A549 (cell line): ENCODE data around the gene RNF152. TPM values are rescaled to one million over a fixed set of nuclear protein-coding genes. Genes with fewer than 3 reads are reported as not detected.

ENCODE experiments used
- ATAC-seq, 2 experiments: fragments of 200-7000 bp in 1 of 2; fragments of >200 bp in 1 of 2; cut with Nextera tagmentation in 1 of 2; cut with Tn5 transposase in 1 of 2; 3 replicates each; pipeline versions ENCODE4 v1.8.0 to v1.9.1; 2018 to 2020; ENCODE audit warnings: mild to moderate bottlenecking in 1 of 2, moderate library complexity in 1 of 2
- CTCF ChIA-PET: fragments of 300-600 bp; sonication (Branson Sonifier 250); formaldehyde crosslinking; extraction: SDS; loops from one replicate; lab custom pipeline; 2021; ENCODE audit warnings: antibody characterized with exemption, inconsistent platforms; lab: Yijun Ruan, JAX
- POLR2A ChIA-PET: fragments of 350-600 bp; formaldehyde crosslinking; extraction: SDS; loops from one replicate; lab custom pipeline; 2021; ENCODE audit warnings: antibody characterized with exemption, inconsistent platforms; lab: Yijun Ruan, JAX
- DNase-seq, 2 experiments: peaks; one replicate each; pipeline versions ENCODE4 v3.0.0 to v3.0.0-alpha.2; 2011 to 2016; ENCODE audit warnings: low read depth in 1 of 2, low spot score in 1 of 2
- FAIRE-seq: peaks from 2 replicates; lab custom pipeline; 2011; peaks lifted over from hg19 to GRCh38; lab: Jason Lieb, UNC
- H3K27ac ChIP-seq, 2 experiments: fragments of >200 bp; sonication (Bioruptor Twin); formaldehyde crosslinking; 3 replicates each; pipeline ENCODE4 v1.5.1; 2016 to 2017
- H3K4me1 ChIP-seq: fragments of >200 bp; sonication (Bioruptor Twin); formaldehyde crosslinking; 3 replicates; pipeline ENCODE4 v1.6.1; 2016
- H3K4me2 ChIP-seq: fragments of >200 bp; sonication (Bioruptor Twin); formaldehyde crosslinking; 3 replicates; pipeline ENCODE4 v1.6.1; 2016
- H3K4me3 ChIP-seq: fragments of >200 bp; sonication (Bioruptor Twin); formaldehyde crosslinking; 3 replicates; pipeline ENCODE4 v1.5.1; 2016
- H3K9me3 ChIP-seq: fragments of >200 bp; sonication (Bioruptor Twin); formaldehyde crosslinking; 3 replicates; pipeline ENCODE4 v1.6.1; 2016
- CBX2 ChIP-seq: fragments of 200-600 bp; sonication (generic); IDR thresholded peaks from 2 replicates; pipeline ENCODE4 v1.6.1; 2016; ENCODE audit warnings: low read depth, mild to moderate bottlenecking, borderline replicate concordance
- CHD4 ChIP-seq: fragments of 200-600 bp; sonication (generic); IDR thresholded peaks from 2 replicates; pipeline ENCODE4 v1.6.1; 2016; ENCODE audit warnings: antibody characterized with exemption, mild to moderate bottlenecking, borderline replicate concordance
- EP300 ChIP-seq, 2 experiments: fragments of >200 bp; sonication (Bioruptor Twin); formaldehyde crosslinking; IDR thresholded peaks; 2 replicates in 1 of 2; 3 replicates in 1 of 2; pipeline ENCODE4 v1.6.1; 2016 to 2017
- ESRRA ChIP-seq: fragments of 150-350 bp; IDR thresholded peaks from 2 replicates; pipeline ENCODE4 v1.6.1; 2014; ENCODE audit warnings: mild to moderate bottlenecking, low read length, borderline replicate concordance
- JUNB ChIP-seq: fragments of >200 bp; sonication (Bioruptor Twin); formaldehyde crosslinking; IDR thresholded peaks from 2 replicates; pipeline ENCODE4 v1.6.1; 2016
- KDM1A ChIP-seq: fragments of 200-600 bp; sonication (generic); IDR thresholded peaks from 2 replicates; pipeline ENCODE4 v1.6.1; 2016; ENCODE audit warnings: low read depth, mild to moderate bottlenecking
- KDM5A ChIP-seq: fragments of 200-600 bp; sonication (generic); IDR thresholded peaks from 2 replicates; pipeline ENCODE4 v1.6.1; 2016; ENCODE audit warnings: antibody characterized with exemption, mild to moderate bottlenecking
- MAFK ChIP-seq: fragments of 450-650 bp; IDR thresholded peaks from 2 replicates; pipeline ENCODE4 v1.6.1; 2014; ENCODE audit not compliant: partially characterized antibody
- NPAS2 ChIP-seq: fragments of 250-450 bp; sonication (Bioruptor Pico); IDR thresholded peaks from 2 replicates; pipeline ENCODE4 v1.8.0; 2022; ENCODE audit warnings: mild to moderate bottlenecking, moderate library complexity, borderline replicate concordance
- PHF8 ChIP-seq: fragments of 200-600 bp; sonication (generic); IDR thresholded peaks from 2 replicates; pipeline ENCODE4 v1.6.1; 2016; ENCODE audit warnings: low read depth, mild to moderate bottlenecking, antibody characterized with exemption, moderate library complexity, borderline replicate concordance
- RARB ChIP-seq: fragments of 250-450 bp; sonication (Bioruptor Pico); IDR thresholded peaks from 2 replicates; pipeline ENCODE4 v1.8.0; 2021; ENCODE audit warnings: mild to moderate bottlenecking, moderate library complexity
- ZNF302 ChIP-seq: fragments of 250-450 bp; sonication (Bioruptor Pico); IDR thresholded peaks from 2 replicates; pipeline ENCODE4 v1.9.0; 2021; ENCODE audit warnings: inconsistent platforms, mild to moderate bottlenecking, moderate library complexity
- WGBS: methylation state at CpG from one replicate; pipeline ENCODE4 v1.1.6; 2017; ENCODE audit errors: missing lambda C conversion rate; 5-methylcytosine and 5-hydroxymethylcytosine counted together
- polyA plus RNA-seq, 4 experiments: library from polyadenylated mRNA; depleted of rRNA in 3 of 4; stranded (reverse); fragments of >200 nt; fragmentation: RNase III in 1 of 4; extraction: RNeasy Plus Mini Kit Qiagen cat#74134 plus additional on column Dnase treatment in 1 of 4; gene quantifications; 2 replicates in 3 of 4; 3 replicates in 1 of 4; pipeline ENCODE4 v1.2.3, GENCODE V29; 2011 to 2017
- TF ChIP-seq, protein P1 (sequence below): fragments of 450-650 bp; IDR thresholded peaks from 2 replicates; pipeline ENCODE4 v1.6.1; 2014; ENCODE audit warnings: antibody characterized with exemption
- TF ChIP-seq, protein P2 (sequence below): fragments of >200 bp; sonication (Bioruptor Twin); formaldehyde crosslinking; IDR thresholded peaks from 3 replicates; pipeline ENCODE4 v1.5.1; 2016
- TF ChIP-seq, protein P3 (sequence below): IDR thresholded peaks from 2 replicates; pipeline ENCODE4 v1.6.1; 2012
- TF ChIP-seq, protein P4 (sequence below): fragments of >200 bp; sonication (Bioruptor Twin); formaldehyde crosslinking; IDR thresholded peaks from 2 replicates; pipeline ENCODE4 v1.6.1; 2016
- TF ChIP-seq, protein P5 (sequence below): IDR thresholded peaks from 2 replicates; pipeline ENCODE4 v1.6.1; 2012

The RNF152 gene
- polyA plus RNA-seq, 2 of the 4 experiments (the other 2 are of a cell fraction) = 0.12 TPM; not detected in 1

DNA sequence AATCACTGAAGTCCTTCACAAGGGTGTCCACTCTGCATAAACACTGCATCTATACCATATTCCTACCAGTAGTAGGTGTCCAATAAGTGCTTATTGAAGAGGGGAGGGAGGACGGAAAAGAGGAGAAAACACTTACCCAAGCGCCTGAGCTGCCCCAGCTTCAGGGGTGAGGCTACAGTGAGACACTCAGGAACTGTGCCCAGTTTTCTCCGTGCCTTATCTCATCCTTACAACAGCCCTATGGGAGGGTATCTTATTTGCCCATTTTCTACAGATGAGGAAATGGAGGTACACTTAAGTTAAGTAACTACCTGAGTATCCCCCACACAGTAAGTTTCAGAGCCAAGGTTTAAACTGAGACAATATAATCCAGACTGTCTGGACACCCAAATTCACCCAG is 41.5 kb downstream of the RNF152 start:
- Histone ChIP-seq H3K9me3 (no peaks in the 10 kb centered on the region), H3K27ac (no peak overlapping the region), H3K4me3 (no peak overlapping the region), H3K4me2 (no peak overlapping the region), H3K4me1 (no peaks in the 10 kb centered on the region)
- WGBS = 11% methylated on average over 3 of the region's 3 CpGs
- FAIRE-seq (no peak), ATAC-seq (no peak), DNase-seq (no peak)
- ChIA-PET CTCF (no interaction called here), POLR2A (no interaction called here)
- TF ChIP-seq ZNF302 (CRISPR knock-in tag) (no peak), CHD4 (no peak), RARB (no peak), NPAS2 (CRISPR knock-in tag) (no peak)
- TF ChIP-seq, protein P1, sequence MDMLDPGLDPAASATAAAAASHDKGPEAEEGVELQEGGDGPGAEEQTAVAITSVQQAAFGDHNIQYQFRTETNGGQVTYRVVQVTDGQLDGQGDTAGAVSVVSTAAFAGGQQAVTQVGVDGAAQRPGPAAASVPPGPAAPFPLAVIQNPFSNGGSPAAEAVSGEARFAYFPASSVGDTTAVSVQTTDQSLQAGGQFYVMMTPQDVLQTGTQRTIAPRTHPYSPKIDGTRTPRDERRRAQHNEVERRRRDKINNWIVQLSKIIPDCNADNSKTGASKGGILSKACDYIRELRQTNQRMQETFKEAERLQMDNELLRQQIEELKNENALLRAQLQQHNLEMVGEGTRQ = no peak
- TF ChIP-seq, all 56 proteins: peak for 0

DNA sequence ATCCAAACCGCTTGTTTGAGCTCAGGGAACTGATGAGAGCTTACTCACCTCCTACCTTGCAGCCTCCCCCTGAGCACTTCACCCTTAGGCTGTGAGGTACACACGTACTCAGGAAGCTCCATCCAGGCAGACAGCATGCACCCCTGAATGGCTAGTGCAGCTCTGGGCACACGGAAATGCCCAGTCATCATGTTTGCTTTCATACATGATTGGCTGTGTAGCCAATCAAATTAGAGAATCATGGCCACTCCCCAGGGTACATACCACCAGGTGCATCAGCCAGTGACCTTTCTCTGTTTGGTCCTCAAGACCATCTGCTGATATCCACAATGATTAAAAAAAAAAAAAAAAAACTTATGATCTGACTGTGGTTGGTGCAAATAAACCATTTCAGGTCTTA is 42.1 kb downstream of the RNF152 start:
- ChIA-PET POLR2A (no interaction called here), CTCF (no interaction called here)
- no peak for DNase-seq
- FAIRE-seq = no peak
- Histone ChIP-seq H3K4me1 (no peaks in the 10 kb centered on the region), H3K4me3 (no peak overlapping the region), H3K4me2 (no peak overlapping the region), H3K27ac (no peak overlapping the region), H3K9me3 (no peaks in the 10 kb centered on the region)
- ATAC-seq = no peak
- TF ChIP-seq, protein P2, sequence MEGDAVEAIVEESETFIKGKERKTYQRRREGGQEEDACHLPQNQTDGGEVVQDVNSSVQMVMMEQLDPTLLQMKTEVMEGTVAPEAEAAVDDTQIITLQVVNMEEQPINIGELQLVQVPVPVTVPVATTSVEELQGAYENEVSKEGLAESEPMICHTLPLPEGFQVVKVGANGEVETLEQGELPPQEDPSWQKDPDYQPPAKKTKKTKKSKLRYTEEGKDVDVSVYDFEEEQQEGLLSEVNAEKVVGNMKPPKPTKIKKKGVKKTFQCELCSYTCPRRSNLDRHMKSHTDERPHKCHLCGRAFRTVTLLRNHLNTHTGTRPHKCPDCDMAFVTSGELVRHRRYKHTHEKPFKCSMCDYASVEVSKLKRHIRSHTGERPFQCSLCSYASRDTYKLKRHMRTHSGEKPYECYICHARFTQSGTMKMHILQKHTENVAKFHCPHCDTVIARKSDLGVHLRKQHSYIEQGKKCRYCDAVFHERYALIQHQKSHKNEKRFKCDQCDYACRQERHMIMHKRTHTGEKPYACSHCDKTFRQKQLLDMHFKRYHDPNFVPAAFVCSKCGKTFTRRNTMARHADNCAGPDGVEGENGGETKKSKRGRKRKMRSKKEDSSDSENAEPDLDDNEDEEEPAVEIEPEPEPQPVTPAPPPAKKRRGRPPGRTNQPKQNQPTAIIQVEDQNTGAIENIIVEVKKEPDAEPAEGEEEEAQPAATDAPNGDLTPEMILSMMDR = no peak
- TF ChIP-seq MAFK = peak; percentile 38
- TF ChIP-seq PHF8 = no peak
- TF ChIP-seq, protein P3, sequence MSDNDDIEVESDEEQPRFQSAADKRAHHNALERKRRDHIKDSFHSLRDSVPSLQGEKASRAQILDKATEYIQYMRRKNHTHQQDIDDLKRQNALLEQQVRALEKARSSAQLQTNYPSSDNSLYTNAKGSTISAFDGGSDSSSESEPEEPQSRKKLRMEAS = no peak
- 9% methylated on average over 3 of the region's 3 CpGs for WGBS

DNA sequence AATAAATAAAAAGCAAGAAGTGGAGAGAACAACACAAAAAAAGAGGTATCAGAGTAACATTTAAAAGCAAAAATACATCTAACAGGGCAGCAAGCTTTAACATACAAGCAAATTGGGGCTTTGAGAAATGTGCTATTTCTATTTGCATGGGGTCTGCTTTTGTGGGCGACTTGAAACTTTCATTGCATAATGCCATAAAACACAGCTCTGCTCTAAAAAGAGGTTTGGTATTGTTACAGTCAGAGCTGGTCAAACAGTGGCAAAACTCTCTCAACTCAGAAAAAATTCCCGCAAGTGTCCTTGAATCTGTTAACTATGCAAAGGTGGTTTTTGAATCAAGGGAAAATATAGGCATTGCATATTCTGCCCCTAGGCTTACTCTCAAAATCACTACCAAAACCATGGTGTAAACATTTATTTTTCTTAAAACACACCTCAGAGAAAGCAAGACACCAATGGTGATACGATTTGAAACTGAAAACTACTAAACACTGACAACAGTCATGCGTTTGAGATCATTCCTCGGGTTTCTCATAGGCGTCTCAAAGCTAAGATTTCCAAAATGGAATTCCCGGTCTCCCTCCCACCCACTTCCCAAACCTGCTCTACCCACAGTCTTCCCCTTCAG is 45.5 kb downstream of the RNF152 start:
- no peak overlapping the region for H3K27ac ChIP-seq

DNA sequence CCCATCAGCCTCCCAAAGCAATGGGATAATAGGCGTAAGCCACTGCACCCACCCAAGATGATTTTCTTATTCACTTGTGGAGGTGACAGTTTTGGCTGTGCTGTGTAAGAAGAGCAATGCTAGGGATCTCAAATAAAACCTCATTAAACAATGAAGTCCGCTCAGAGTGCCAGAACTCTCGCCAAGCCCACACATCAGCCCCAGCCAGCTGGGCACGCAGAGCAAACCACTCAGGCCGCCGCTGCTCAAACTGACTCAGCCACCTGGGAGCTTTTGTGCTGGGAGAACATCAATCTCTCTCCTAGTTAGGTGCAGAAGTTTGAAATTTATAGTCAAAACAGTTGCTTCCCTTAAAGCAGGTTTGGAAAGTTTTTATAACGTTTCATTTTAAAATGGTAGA is 47.6 kb downstream of the RNF152 start:
- Histone ChIP-seq H3K4me3 (no peak overlapping the region), H3K4me1 (no peaks in the 10 kb centered on the region), H3K9me3 (no peaks in the 10 kb centered on the region), H3K27ac (no peak overlapping the region), H3K4me2 (no peak overlapping the region)
- DNase-seq (no peak), ATAC-seq (no peak), FAIRE-seq (no peak)
- ChIA-PET POLR2A (no interaction called here), CTCF (no interaction called here)
- no peak for TF ChIP-seq ESRRA
- TF ChIP-seq, protein P4, sequence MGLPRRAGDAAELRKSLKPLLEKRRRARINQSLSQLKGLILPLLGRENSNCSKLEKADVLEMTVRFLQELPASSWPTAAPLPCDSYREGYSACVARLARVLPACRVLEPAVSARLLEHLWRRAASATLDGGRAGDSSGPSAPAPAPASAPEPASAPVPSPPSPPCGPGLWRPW = no peak
- WGBS = 35% methylated on average over 5 of the region's 7 CpGs

More for the DNA sequence above, 45.5 kb downstream of the RNF152 start:
- Histone ChIP-seq H3K4me1 (no peaks in the 10 kb centered on the region), H3K4me3 (no peak overlapping the region)
- ATAC-seq = no peak
- TF ChIP-seq KDM1A (no peak), JUNB (no peak), KDM5A (no peak), EP300 (IDR thresholded peaks at IDR 0.05) (no peak), CBX2 (no peak)
- TF ChIP-seq, protein P5, sequence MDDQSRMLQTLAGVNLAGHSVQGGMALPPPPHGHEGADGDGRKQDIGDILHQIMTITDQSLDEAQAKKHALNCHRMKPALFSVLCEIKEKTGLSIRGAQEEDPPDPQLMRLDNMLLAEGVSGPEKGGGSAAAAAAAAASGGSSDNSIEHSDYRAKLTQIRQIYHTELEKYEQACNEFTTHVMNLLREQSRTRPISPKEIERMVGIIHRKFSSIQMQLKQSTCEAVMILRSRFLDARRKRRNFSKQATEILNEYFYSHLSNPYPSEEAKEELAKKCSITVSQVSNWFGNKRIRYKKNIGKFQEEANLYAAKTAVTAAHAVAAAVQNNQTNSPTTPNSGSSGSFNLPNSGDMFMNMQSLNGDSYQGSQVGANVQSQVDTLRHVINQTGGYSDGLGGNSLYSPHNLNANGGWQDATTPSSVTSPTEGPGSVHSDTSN = no peak
- TF ChIP-seq, all 56 proteins: peak for 0
- POLR2A ChIA-PET = no interaction called here
- CTCF ChIA-PET = interaction anchor here (1.2 kb wide), 2 partner anchors 9 to 266 kb away, joined by 3 read pairs; no protein-coding TSS in a partner anchor
- FAIRE-seq (no peak), DNase-seq (no peak)
- WGBS = 17% methylated on average over 7 of the region's 7 CpGs
- Histone ChIP-seq H3K4me2 (no peak overlapping the region), H3K9me3 (no peaks in the 10 kb centered on the region)
